ENCODE results near the gene RPL36.
"Not testable (repeated sequence)": the region's sequence is repeated elsewhere in the genome, so short reads cannot be mapped to it uniquely, and the experiment has no call there.

RPL36 gene

GRCh38 chr19:5688262-5688881, 1.7 kb upstream of the RPL36 start:
- in situ Hi-C loops (cut with MboI; ENCODE audit: low sequenced_read_pairs), result not testable (repeated sequence)

GRCh38 chr19:5690955-5691821, 1.1 kb downstream of the RPL36 start:
- in situ Hi-C loops (cut with MboI; ENCODE audit: low sequenced_read_pairs), result no loop called here

- in situ Hi-C loops (cut with MboI; ENCODE audit: low sequenced_read_pairs), result no loop called here
Observed at GRCh38 chr19:5691822-5692722, 2.0 kb downstream of the RPL36 start.

GRCh38 chr19:5692723-5693194, 2.7 kb downstream of the RPL36 start:
- in situ Hi-C loops (cut with MboI; ENCODE audit: low sequenced_read_pairs), result no loop called here

- in situ Hi-C loops (cut with MboI; ENCODE audit: low sequenced_read_pairs), result no loop called here
Observed at GRCh38 chr19:5693195-5694166, 3.4 kb downstream of the RPL36 start.

DNA sequence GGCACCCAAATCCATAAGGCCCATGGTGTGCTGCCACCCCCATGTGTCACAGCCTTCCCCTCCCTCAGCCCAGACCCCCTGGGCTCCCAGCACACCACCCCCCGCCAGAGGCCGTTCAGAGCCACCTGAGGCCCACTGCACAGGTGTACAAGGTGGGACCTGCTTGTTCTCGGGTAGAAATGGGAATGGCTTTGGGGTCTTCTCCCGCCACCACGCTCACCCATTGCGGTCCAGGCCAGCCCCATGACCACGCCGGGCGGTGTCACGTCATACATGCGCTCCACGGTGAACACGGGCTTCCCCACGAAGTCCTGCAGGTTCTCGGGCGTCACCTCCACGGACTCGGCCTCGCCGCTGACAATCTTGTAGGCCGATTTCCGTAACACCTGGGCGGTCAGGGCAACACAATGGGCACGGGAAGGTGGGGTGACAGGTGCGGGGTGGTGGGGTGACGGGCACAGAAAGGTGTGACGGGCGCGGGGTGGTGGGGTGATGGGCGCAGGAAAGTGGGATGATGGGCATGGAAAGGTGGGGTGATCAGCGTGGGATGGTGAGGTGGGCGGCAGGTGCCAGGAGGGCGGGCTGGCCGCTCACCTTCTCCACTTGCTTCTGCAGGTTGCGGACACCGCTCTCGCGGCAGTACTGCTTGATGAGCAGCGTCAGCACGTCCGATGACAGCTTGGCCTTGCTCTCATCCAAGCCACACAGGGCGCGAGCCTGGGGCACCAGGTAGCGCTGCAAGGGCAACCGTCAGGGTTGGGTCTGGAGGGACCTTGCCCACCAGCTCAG, 4.3 kb downstream of the RPL36 start:
- in situ Hi-C loops (cut with MboI; ENCODE audit: low sequenced_read_pairs), result no loop called here

- in situ Hi-C loops (cut with MboI; ENCODE audit: low sequenced_read_pairs), result no loop called here
Observed at GRCh38 chr19:5694956-5695648, 5.0 kb downstream of the RPL36 start.

DNA sequence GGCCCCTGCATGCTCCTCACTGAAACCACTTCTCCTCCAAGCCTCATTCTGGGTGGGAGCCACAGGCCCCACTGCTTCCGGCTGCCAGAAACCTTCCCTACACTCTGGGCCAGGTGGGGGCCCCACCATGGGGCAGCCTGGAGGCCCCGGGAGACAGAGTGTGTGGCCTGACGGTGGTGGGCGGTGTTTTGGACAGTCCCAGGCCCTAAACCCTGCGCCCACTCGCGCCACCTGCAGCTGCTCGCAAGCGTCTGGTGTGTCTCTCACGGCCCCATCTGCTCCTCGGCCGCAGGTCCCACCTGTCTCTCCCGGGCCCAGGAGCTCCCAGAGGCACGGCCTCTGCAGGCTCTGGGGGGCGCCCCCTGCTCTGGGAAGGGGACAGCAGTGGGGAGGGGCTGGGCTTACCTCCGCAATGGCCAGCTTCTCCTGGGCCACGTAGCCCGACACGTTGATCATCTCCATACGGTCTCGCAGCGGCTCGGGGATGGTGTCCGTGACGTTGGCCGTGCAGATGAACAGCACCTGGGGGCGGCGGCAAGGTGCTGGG, 5.6 kb downstream of the RPL36 start:
- in situ Hi-C loops (cut with MboI; ENCODE audit: low sequenced_read_pairs), result no loop called here

DNA sequence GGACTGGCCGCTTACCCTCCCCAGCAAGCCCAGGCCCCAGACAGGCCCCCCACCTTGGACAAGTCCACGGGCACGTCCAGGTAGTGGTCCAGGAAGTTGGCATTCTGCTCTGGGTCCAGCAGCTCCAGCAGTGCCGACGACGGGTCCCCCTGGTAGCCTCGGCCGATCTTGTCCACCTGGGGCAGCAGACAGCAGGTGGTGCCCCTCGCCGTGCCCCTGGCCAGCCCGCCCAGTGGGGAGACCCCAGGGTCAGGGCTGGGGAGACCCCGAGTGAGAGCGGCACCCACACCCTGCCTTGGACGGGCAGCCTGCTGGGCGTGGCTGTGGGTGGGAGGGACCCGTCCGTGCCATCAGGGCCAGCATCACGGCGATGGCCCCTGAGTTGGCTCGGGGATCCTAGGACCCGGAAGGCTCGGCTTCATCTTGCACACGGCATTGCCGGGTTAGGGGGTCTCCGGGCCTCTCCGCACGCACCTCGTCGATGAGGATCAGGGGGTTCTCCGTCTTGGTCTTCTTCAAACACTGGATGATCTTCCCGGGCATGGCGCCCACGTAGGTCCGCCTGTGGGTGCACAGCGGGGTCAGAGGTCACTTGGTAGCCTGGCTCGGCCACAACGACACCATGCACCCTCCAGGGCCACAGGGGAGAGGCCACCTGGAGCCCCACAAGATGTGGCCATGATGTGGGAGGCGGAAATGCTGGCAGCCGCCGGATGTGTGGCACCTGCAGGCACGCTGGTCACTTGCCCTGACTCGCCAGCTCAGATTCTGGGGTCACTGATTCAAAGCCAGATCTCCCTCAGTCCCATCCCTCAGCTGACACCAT, 6.3 kb downstream of the RPL36 start:
- in situ Hi-C loops (cut with MboI; ENCODE audit: low sequenced_read_pairs), result no loop called here

- in situ Hi-C loops (cut with MboI; ENCODE audit: low sequenced_read_pairs), result no loop called here
Observed at GRCh38 chr19:5697022-5697889, 7.2 kb downstream of the RPL36 start.

GRCh38 chr19:5697890-5698634, 8.0 kb downstream of the RPL36 start:
- in situ Hi-C loops (cut with MboI; ENCODE audit: low sequenced_read_pairs), result no loop called here

GRCh38 chr19:5698635-5699422, 8.7 kb downstream of the RPL36 start:
- in situ Hi-C loops (cut with MboI; ENCODE audit: low sequenced_read_pairs), result no loop called here

GRCh38 chr19:5700455-5701092, 10.5 kb downstream of the RPL36 start:
- in situ Hi-C loops (cut with MboI; ENCODE audit: low sequenced_read_pairs), result no loop called here

- in situ Hi-C loops (cut with MboI; ENCODE audit: low sequenced_read_pairs), result not testable (repeated sequence)
Observed at GRCh38 chr19:5702053-5702410, 11.9 kb downstream of the RPL36 start.

Measured in HL-60/S4 treated with phorbol 12-myristate 13-acetate at 8.2 ng/mL for 4 days and 3 days (cell line).